Middle frontal gyrus (tissue), 1 donor: ENCODE measurements around the gene COL18A1.
"Not testable (repeated sequence)": the region's sequence is repeated elsewhere in the genome, so short reads cannot be mapped to it uniquely, and the experiment has no call there.

Experiments used
- DNase-seq: peaks from one replicate; pipeline ENCODE4 v3.0.0-alpha.2; 2015; ENCODE audit warnings: low spot score; ENCODE audit errors: extremely low spot score

Gene COL18A1

DNA sequence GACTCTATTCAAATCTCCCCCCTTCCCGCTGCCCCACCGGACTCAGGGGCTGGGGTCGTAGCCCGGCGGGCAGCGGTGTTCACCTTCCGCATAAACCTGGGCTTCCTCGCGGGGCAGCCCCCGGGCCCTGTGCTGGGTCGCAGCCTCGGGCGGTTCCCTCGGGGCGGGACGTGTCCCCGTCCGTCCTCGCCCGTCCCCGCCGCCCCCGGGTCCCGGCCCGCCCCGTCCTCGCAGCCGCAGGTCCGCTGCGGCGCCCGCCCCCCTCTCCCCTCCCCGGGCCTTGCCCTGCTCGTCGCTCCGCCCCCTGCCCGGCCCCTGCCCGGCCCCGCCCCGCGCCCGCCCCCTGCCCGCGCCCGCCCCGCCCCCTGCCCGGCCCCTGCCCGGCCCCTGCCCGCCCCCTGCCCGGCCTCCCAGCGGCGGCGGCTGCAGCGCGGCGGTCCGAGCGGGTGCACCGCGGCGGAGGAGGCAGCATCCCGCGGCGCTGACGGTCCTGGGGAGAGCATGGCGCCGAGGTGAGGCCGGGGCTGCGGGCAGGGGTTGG is at the start of gene COL18A1:
TSS of gene COL18A1 (plus strand) at position 436 of the 541 bp plus-strand sequence. CDS start at position 502, 66 bp downstream.
- no peak for DNase-seq

DNA sequence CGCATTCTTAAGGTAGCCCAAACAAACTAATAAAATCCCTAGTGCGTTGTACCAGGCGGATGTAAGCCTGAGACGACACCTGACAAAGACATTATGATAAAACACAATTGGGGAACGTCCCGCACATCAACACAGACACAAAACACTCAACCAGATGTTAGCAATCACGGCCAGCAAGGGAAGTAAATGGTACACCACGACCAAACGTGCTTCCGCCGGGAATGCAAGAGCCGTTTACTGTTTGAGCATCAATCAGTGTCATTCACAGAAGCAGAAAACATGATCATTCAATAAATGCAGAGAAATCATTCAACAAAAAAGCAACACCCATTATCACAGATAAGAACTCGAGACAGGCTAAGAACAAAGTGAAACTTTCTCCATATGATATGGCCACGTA is 49.4 kb upstream of the COL18A1 start:
- no peak for DNase-seq

DNA sequence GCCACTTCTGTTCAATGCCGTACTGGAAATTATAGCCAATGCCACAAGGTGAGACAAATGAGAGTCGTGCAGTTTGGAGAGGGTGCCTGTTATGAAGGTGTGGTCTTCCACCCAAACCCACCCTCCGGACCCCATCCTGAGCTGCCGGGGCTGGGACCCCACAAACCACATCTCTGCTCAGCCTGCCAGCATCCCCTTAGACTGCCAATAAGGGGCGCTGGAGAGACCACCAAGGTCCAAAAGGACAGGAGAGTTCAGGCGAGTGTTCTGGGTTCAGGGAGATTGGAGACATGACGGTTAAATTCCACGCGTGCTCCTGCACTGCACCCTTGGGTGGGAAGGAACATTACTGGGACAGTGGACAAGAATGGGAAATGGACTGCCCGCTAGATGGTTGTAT is 48.7 kb upstream of the COL18A1 start:
- no peak for DNase-seq

DNA sequence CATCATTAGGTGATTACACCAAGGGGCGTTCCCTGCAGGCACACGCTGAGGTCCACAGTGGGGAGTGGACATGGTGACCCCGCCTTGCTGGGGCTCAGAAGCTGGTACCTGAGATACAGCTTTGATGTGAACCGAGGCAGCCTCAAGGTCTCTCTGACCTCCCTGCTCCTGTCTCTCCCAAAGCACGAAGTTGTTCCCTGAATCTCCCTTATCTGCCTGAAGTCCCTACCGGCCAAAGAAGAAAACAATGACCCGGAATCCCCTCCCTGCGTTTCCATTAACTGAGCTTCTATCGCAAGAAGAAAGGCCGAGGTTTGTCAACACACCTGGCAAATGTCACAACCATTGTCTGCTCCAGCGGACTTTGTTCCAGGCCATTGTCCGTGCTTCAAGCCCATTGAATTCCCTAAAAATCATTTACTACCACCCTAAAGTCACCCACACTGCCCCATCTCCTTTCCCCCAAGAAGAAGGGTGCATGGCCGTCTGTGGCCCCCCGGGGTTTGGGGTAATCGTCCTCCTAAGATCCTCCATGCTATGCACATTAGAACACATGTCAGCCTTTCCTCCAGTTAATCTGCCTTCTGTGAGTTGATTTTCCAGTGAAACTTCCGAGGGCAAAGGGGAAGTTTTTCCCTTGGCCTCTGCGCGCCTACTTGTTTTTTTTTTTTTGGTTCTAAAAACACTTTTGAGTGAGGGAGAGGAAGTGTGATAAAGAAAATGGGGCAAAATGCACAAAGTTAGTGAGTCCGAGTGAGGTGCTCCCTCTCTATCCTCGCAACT is 48.1 kb upstream of the COL18A1 start:
- DNase-seq = no peak

DNA sequence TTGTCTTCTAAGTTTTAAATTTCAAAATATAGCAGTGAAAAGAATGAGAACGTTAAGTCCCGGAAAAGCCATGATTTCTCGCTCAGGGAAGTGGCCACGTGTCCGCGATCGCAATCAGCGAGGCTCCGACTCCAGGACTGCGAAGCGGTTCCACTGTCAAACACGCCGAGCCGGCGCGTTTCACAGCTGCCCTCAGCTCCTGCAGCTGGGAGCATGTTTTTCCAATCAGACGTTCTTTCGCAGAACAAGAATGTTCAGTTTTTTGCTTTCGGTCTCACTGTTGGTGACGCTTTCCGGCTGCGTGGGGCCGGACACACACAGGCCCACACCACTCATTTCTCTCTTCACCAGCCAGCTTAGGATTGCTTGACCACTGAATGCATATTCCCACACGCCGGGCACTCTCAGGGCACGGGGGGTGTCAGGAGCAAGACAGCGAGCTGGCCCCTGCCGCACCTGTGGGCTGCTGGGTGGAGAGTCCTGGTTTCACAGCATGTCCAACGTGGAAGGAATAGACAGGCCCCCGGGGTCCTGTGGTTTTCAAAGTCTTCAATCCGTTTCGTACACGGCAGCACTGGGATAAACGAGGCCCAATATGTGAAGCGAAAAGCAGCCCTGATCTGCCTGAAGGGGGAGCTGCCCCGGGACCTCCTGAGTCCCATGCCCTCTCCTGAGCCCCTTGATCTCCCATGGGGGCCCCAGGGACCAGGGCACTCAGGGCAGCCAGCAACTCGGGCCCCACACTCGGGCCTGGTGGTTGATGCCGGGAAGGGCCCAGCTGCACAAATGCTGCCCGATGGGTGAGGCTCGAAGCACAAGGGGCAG is 47.3 kb upstream of the COL18A1 start:
- DNase-seq = no peak

- DNase-seq = no peak
Measured at GRCh38 chr21:45358261-45358670, 46.7 kb upstream of the COL18A1 start.

GRCh38 chr21:45358711-45359310 is 46.2 kb upstream of the COL18A1 start:
- no peak for DNase-seq

DNA sequence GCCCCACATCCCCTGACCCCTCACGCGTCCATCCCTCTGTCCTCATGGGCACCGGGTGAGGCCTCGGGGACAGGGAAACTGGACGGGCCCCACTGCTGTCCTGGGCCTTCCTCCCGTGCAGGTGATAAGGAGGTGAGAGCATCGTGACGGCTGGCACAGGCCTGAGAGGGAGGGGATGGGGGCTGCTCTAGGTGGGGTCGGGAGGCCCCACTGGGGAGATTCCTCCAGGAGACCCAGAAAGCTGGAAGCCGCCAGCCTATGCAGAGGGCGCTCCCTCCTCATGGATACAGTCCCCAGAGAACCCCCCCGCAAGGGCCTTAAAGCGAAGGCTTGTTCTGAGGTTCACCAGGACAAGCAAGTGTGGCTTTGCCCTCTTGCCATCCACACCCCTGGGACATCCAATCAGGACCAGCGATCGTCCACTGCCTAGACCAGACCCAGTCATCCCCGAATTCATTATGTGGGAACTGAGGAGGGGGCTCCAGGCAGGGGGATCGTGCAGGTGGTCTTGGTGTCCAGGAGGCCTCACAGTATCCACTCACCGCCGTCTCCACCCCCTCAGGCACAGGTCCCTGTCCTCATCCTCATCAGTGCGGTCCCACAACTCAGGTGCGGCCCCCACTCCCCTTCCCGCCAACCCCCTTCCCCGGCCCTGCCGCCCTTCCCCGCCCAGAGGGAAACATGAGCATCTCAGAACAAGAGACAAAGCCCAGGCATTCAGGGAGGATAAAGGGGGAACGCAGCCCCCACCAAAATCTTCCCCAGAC is 45.3 kb upstream of the COL18A1 start:
- no peak for DNase-seq

DNA sequence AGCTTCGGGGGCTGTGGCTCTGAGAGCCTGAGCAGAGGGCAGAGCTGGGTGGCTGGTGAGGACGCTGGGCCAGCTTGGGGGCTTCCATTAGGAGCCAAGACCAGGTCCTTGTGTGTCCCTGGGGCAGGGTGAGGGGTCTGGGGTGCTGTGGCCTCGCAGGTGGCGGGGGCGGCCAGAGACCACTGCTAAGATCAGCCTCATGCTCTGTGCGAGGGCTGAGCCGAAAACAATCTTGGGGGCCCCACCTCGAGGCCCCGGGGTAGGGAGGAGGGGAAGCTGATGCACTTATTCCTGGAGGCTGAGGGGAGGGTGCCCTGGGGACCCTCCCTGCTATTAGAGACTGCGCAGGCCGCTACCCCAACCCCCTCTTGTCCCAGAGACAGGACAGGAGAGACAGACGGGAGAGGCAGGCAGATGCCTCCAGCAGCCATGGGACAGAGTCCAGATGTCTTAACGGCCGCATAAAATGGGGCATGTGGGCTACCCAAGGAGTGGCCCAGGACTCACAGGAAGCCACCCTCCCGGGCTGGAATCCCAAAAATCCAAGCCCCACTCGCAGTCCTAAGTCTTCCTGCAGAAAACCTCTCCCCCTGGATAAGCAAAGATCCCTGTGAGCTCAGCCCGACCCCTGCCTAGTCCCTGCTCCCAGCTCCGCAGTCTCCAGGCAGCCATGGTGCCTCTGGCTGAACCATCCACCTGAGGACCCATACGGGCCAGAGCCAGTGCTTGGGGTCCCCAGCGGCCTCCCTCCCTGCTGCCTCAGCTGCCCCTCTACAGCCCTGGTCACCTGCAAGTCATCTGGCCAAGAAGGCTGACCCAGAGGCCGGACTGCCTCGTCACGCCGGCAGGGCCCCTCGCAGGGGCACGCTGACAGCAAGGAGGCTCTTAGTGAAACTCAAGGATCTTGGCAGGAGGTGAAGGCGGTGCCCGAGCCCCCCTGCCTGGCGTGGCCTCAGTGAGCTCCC is 43.6 kb upstream of the COL18A1 start:
- no peak for DNase-seq

- DNase-seq = no peak
Measured at GRCh38 chr21:45362077-45362747, 42.8 kb upstream of the COL18A1 start.

DNA sequence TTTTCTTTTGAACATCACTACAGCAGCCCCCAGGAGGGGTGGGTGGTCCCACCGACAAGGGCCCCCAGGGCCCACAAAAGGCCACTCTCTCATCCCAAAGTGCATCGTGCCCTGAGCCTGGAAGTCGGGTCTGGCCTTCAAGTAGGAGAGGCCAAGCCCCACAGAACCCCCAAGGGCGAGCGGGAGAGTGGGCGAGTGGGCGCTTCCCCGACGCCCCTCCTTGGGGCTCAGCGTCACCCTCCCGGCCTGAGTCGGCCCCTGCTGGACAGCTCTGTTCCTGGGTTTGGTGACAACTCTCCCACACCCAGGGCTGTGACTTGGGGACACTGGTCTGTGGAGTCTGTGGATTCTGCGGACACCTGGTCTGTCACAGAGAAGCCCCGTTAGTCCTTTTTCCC is 42.2 kb upstream of the COL18A1 start:
- no peak for DNase-seq

- DNase-seq = not testable (repeated sequence)
Measured at GRCh38 chr21:45363272-45363671, 41.7 kb upstream of the COL18A1 start.

DNA sequence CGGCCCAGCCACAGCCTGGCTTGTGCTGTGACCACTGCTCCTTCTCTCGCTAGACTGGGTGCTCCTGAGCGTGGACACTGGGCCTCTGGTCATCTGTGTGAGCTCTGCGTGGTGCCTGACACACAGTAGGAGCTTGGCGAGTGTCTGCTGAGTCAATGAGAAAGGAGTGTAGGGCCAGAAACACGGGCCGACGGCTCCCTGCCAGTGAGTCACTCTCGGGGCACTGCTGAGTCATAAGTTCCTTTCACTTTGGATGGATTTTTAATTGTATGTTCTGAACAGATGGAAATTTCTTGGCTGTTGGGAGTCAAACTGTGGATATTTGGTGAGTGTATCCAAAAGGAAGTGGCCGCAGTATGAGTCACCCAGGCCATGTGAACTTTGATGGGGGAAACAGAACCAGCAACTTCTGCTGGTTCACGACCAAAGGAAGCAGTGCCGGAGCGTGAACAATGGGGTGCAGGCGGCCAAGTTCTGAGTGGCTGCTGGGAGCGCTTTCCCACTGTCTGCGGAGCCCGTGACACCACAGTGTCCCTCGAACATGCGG is 41.0 kb upstream of the COL18A1 start:
- DNase-seq = peak; percentile 14

- no peak for DNase-seq
Measured at GRCh38 chr21:45364468-45365185, 40.3 kb upstream of the COL18A1 start.

- no peak for DNase-seq
Measured at GRCh38 chr21:45365186-45365607, 39.8 kb upstream of the COL18A1 start.

- no peak for DNase-seq
Measured at GRCh38 chr21:45365608-45366241, 39.2 kb upstream of the COL18A1 start.

- no peak for DNase-seq
Measured at GRCh38 chr21:45366476-45366875, 38.5 kb upstream of the COL18A1 start.

DNA sequence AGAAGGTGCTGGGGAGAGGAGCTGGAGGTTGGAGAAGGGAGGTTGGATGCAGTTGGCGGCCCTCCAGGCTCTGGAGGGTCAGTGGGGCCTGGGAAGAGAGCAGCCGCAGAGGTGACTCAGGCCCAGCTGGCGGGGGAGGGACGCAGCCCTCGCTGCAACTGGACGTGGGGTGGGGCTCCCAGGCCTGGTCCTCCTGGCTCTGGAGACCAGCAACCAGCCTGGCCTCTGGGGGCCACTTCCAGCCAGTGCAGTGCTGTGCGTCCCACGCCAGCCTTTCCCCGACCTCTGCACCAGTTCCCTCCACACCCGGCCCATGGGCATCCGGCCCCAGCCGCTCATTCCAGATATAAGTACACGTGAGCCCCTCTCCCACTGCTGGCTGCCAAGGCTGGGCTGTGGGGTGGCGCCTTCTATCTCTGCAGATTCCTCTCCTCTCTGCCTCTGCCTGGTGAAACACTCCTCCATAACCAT is 38.0 kb upstream of the COL18A1 start:
- no peak for DNase-seq
